Stimulated activated CD8-positive, alpha-beta memory T cell treated with anti-CD3 and anti-CD28 coated beads, Interleukin-15, amount 100 ng/mL, for 48 hours (primary cell): ENCODE results near the gene HOXA3.

Source experiments
- DNase-seq, 2 donors: peaks; one replicate each; pipeline ENCODE4 v3.0.0-alpha.2; 2020; ENCODE audit warnings: low read depth in 2 of 2

Gene HOXA3

GRCh38 chr7:27151931-27152815 lies at the start of gene HOXA3:
TSS of gene HOXA3 (minus strand) at chr7:27152583. CDS start at chr7:27110640, 41,943 bp downstream.
- DNase-seq, result no peak

- DNase-seq, result no peak
These were observed 49.2 kb upstream of the HOXA3 start for GRCh38 chr7:27201580-27202017.

GRCh38 chr7:27200761-27201579 lies 48.6 kb upstream of the HOXA3 start:
- DNase-seq, result no peak

- no peak for DNase-seq
These were observed 47.7 kb upstream of the HOXA3 start, which contains the start of gene HOXA13 for GRCh38 chr7:27199849-27200760. TSS of gene HOXA13 (minus strand) at chr7:27200091. CDS start at chr7:27200077, 14 bp downstream.

GRCh38 chr7:27198871-27199801 lies 46.8 kb upstream of the HOXA3 start:
- DNase-seq, result no peak

GRCh38 chr7:27198138-27198841 lies 45.9 kb upstream of the HOXA3 start:
- DNase-seq, result no peak

GRCh38 chr7:27197137-27198042 lies 45.0 kb upstream of the HOXA3 start:
- DNase-seq, result no peak

- peak; percentile 49 to 53 for DNase-seq
These were observed 43.9 kb upstream of the HOXA3 start for GRCh38 chr7:27196287-27196767.

- DNase-seq, result no peak
These were observed 42.5 kb upstream of the HOXA3 start for GRCh38 chr7:27194686-27195379.

GRCh38 chr7:27194002-27194352 lies 41.6 kb upstream of the HOXA3 start:
- DNase-seq, result no peak

GRCh38 chr7:27193335-27194001 lies 41.1 kb upstream of the HOXA3 start:
- no peak for DNase-seq

GRCh38 chr7:27192546-27193334 lies 40.4 kb upstream of the HOXA3 start:
- DNase-seq, result no peak

GRCh38 chr7:27191833-27192545 lies 39.6 kb upstream of the HOXA3 start:
- DNase-seq, result no peak

GRCh38 chr7:27191161-27191731 lies 38.9 kb upstream of the HOXA3 start:
- DNase-seq, result no peak

GRCh38 chr7:27189997-27190748 lies 37.8 kb upstream of the HOXA3 start:
- DNase-seq, result no peak
